Mesodermal cell (in vitro differentiated cells): Measurements from ENCODE around the gene STK10.
A peak's percentile ranks its signal among the peaks of the same experiment; 100 is the strongest.
"Not testable (repeated sequence)": the region's sequence is repeated elsewhere in the genome, so short reads cannot be mapped to it uniquely, and the experiment has no call there.

Experiments used
- H3K27ac ChIP-seq: 2 replicates; pipeline ENCODE4 v1.7.0; 2013; ENCODE audit warnings: mild to moderate bottlenecking, low read depth, low read length, moderate library complexity; ENCODE audit not compliant: severe bottlenecking
- H3K36me3 ChIP-seq: 2 replicates; pipeline ENCODE4 v1.7.1; 2013; ENCODE audit warnings: mild to moderate bottlenecking, low read length, moderate library complexity; ENCODE audit not compliant: control insufficient read depth, insufficient read depth
- H3K4me1 ChIP-seq: one replicate; pipeline ENCODE4 v1.7.1; 2013; ENCODE audit warnings: mild to moderate bottlenecking, low read length; ENCODE audit not compliant: insufficient read depth, control insufficient read depth, poor library complexity, severe bottlenecking
- H3K4me3 ChIP-seq: 2 replicates; pipeline ENCODE4 v1.7.0; 2013; ENCODE audit warnings: low read length, control low read depth, mild to moderate bottlenecking; ENCODE audit not compliant: insufficient read depth, poor library complexity, severe bottlenecking; ENCODE audit errors: extremely low read depth
- H3K9me3 ChIP-seq: 2 replicates; pipeline ENCODE4 v1.7.1; 2013; ENCODE audit warnings: mild to moderate bottlenecking, low read length, moderate library complexity; ENCODE audit not compliant: control insufficient read depth
- WGBS, 2 experiments: methylation state at CpG; one replicate each; pipeline ENCODE4 v1.1.5; 2013; ENCODE audit warnings: missing lambda C conversion rate in 2 of 2; ENCODE audit not compliant: insufficient coverage in 2 of 2; 5-methylcytosine and 5-hydroxymethylcytosine counted together

The STK10 gene

GRCh38 chr5:172165465-172165864 lies 22.6 kb downstream of the STK10 start:
- Histone ChIP-seq H3K36me3 (peaks cover 8% of the 10 kb centered on the region), H3K9me3 (no peaks in the 10 kb centered on the region), H3K4me3 (no peak overlapping the region), H3K4me1 (peaks cover 27% of the 10 kb centered on the region), H3K27ac (peak overlapping the region; percentile 23)
- WGBS, 2 experiments, result 64 to 72% methylated on average over 4 of the region's 7 CpGs

- 91 to 93% methylated on average over 8 to 13 of the region's 13 CpGs for WGBS, 2 experiments
- no peaks in the 10 kb centered on the region for H3K9me3 ChIP-seq
- no peak overlapping the region for H3K4me3 ChIP-seq
- H3K27ac ChIP-seq, result peak overlapping the region; percentile 23
- peaks cover 8% of the 10 kb centered on the region for H3K36me3 ChIP-seq
- peaks cover 27% of the 10 kb centered on the region for H3K4me1 ChIP-seq
Observed at GRCh38 chr5:172164769-172165212, 23.2 kb downstream of the STK10 start.

GRCh38 chr5:172163346-172163745 lies 24.7 kb downstream of the STK10 start:
- Histone ChIP-seq H3K9me3 (no peaks in the 10 kb centered on the region), H3K4me1 (peaks cover 21% of the 10 kb centered on the region), H3K36me3 (peaks cover 15% of the 10 kb centered on the region), H3K4me3 (no peak overlapping the region), H3K27ac (no peak overlapping the region)
- 56 to 71% methylated on average over 4 of the region's 4 CpGs for WGBS, 2 experiments

GRCh38 chr5:172162987-172163343 lies 25.1 kb downstream of the STK10 start:
- Histone ChIP-seq H3K4me3 (no peak overlapping the region), H3K4me1 (peaks cover 19% of the 10 kb centered on the region), H3K9me3 (no peaks in the 10 kb centered on the region), H3K27ac (no peak overlapping the region), H3K36me3 (peaks cover 19% of the 10 kb centered on the region)
- 76 to 100% methylated on average over 2 to 3 of the region's 5 CpGs for WGBS, 2 experiments

- no peaks in the 10 kb centered on the region for H3K9me3 ChIP-seq
- H3K4me1 ChIP-seq, result peaks cover 19% of the 10 kb centered on the region
- WGBS, 2 experiments, result 97 to 100% methylated on average over 4 to 5 of the region's 5 CpGs
- no peak overlapping the region for H3K27ac ChIP-seq
- H3K4me3 ChIP-seq, result no peak overlapping the region
- peaks cover 24% of the 10 kb centered on the region for H3K36me3 ChIP-seq
Observed at GRCh38 chr5:172162323-172162986, 25.6 kb downstream of the STK10 start.

- 95 to 98% methylated on average over 4 to 9 of the region's 9 CpGs for WGBS, 2 experiments
- Histone ChIP-seq H3K36me3 (peaks cover 29% of the 10 kb centered on the region), H3K27ac (no peak overlapping the region), H3K4me3 (no peak overlapping the region), H3K4me1 (peaks cover 17% of the 10 kb centered on the region), H3K9me3 (no peaks in the 10 kb centered on the region)
Observed at GRCh38 chr5:172160506-172160905, 27.5 kb downstream of the STK10 start.

- H3K27ac ChIP-seq, result no peak overlapping the region
- H3K4me3 ChIP-seq, result no peak overlapping the region
- H3K4me1 ChIP-seq, result peaks cover 7% of the 10 kb centered on the region
- no peaks in the 10 kb centered on the region for H3K9me3 ChIP-seq
- H3K36me3 ChIP-seq, result peaks cover 41% of the 10 kb centered on the region
- WGBS, 2 experiments, result 92 to 96% methylated on average over 7 of the region's 8 CpGs
Observed at GRCh38 chr5:172159016-172159415, 29.0 kb downstream of the STK10 start.

- Histone ChIP-seq H3K9me3 (no peaks in the 10 kb centered on the region), H3K27ac (no peak overlapping the region), H3K36me3 (peaks cover 59% of the 10 kb centered on the region), H3K4me3 (no peak overlapping the region), H3K4me1 (no peaks in the 10 kb centered on the region)
- WGBS, 2 experiments, result 96% methylated on average over 10 to 13 of the region's 13 CpGs
Observed at GRCh38 chr5:172156541-172156994, 31.5 kb downstream of the STK10 start.

- H3K9me3 ChIP-seq, H3K4me1 ChIP-seq, H3K4me3 ChIP-seq, H3K27ac ChIP-seq: not testable (repeated sequence)
- peaks cover 60% of the 10 kb centered on the region for H3K36me3 ChIP-seq
- 82 to 90% methylated on average over 6 to 7 of the region's 9 CpGs for WGBS, 2 experiments
Observed at GRCh38 chr5:172155101-172155500, 32.9 kb downstream of the STK10 start.

- WGBS, 2 experiments, result 88 to 96% methylated on average over 3 of the region's 3 CpGs
- H3K4me1 ChIP-seq, result peaks cover 5% of the 10 kb centered on the region
Observed at GRCh38 chr5:172153695-172154094, 34.3 kb downstream of the STK10 start.

GRCh38 chr5:172151661-172152210 lies 36.3 kb downstream of the STK10 start:
- WGBS, 2 experiments, result 82 to 83% methylated on average over 9 to 10 of the region's 10 CpGs

More at GRCh38 chr5:172153695-172154094, 34.3 kb downstream of the STK10 start:
- H3K36me3 ChIP-seq, result peaks cover 58% of the 10 kb centered on the region
- no peak overlapping the region for H3K27ac ChIP-seq
- no peaks in the 10 kb centered on the region for H3K9me3 ChIP-seq
- H3K4me3 ChIP-seq, result no peak overlapping the region

More at GRCh38 chr5:172151661-172152210, 36.3 kb downstream of the STK10 start:
- no peaks in the 10 kb centered on the region for H3K9me3 ChIP-seq
- H3K36me3 ChIP-seq, result peaks cover 61% of the 10 kb centered on the region
- no peak overlapping the region for H3K4me3 ChIP-seq
- no peak overlapping the region for H3K27ac ChIP-seq
- peaks cover 11% of the 10 kb centered on the region for H3K4me1 ChIP-seq
